ENCODE measurements around the gene C1orf105. TPM values are rescaled to one million over a fixed set of nuclear protein-coding genes. Genes with fewer than 3 reads are reported as not detected.

Gene C1orf105
- total and polyA plus RNA-seq, 2 of the 13 experiments (the other 11 are each of a cell fraction or from before 2014, with no cell fraction given), result 0.15 to 0.45 TPM

GRCh38 chr1:172466795-172467407 lies 46.4 kb downstream of the C1orf105 start (continued):
- TF ChIP-seq AHDC1 (CRISPR knock-in tag; IDR thresholded peaks at IDR 0.05; ENCODE audit: borderline replicate concordance) (no peak), THAP7 (CRISPR knock-in tag; IDR thresholded peaks at IDR 0.05) (no peak), DNMT1 (CRISPR knock-in tag; IDR thresholded peaks at IDR 0.05) (no peak), FOSL2 (CRISPR knock-in tag; IDR thresholded peaks at IDR 0.05) (peak; percentile 91)

GRCh38 chr1:172467446-172467845 lies 47.0 kb downstream of the C1orf105 start:
- ChIA-PET POLR2A (interaction anchor here (1.0 to 6.1 kb wide), 7 partner anchors 10 to 65 kb away, joined by 3 to 99 read pairs (median 12); partner anchors contain the start of gene SUCO), CTCF (ENCODE audit: low intra/inter-chr PET ratio, low total read pairs) (no interaction called here)
- no peak overlapping the region for H3K4me3 ChIP-seq (replicated peaks in 1 of 3; ENCODE audit: insufficient read depth in 1 of 3, low read depth in 2 of 3, low read length in 3 of 3)
- intact Hi-C loops (cut with micrococcal nuclease; ENCODE audit: unreplicated experiment) (no loop called here), in situ Hi-C loops (cut with HindIII; ENCODE audit: extremely low pct_ligation_motif_present, low pct_unique_long_range_greater_than_20kb) (no loop called here)
- BruUV-seq (replicated peaks), result no TSS peak
- no peaks in the 10 kb centered on the region for H3K9me3 ChIP-seq (ENCODE audit: low read length)
- no peak for FAIRE-seq
- H2AFZ ChIP-seq (ENCODE audit: low read length), result no peak overlapping the region
- H3K4me2 ChIP-seq (ENCODE audit: low read depth, low read length), result peak overlapping the region; percentile 30; the same call in 1 of the 2 replicates
- no peak overlapping the region for H3K9ac ChIP-seq (ENCODE audit: insufficient read depth, low read depth, low read length)
- WGBS (ENCODE audit: low lambda C conversion rate), result 13% methylated on average over 3 of the region's 3 CpGs
- H3K79me2 ChIP-seq (ENCODE audit: insufficient read depth, low read length), result no peaks in the 10 kb centered on the region
- H4K20me1 ChIP-seq (ENCODE audit: insufficient read depth, low read length), result no peaks in the 10 kb centered on the region
- peak; percentile 78 for DNase-seq (ENCODE audit: low spot score)
- H3K27me3 ChIP-seq (ENCODE audit: control insufficient read depth in 1 of 2, insufficient read depth in 2 of 2, low read length in 2 of 2), result no peaks in the 10 kb centered on the region
- ATAC-seq, result peak; percentile 24; the same call in 1 of the 3 replicates
- no peak overlapping the region for H3K27ac ChIP-seq (ENCODE audit: extremely low read length, insufficient read depth, low read length)
- H3K4me1 ChIP-seq (ENCODE audit: insufficient read depth, low read length), result peaks cover 65% of the 10 kb centered on the region
- H3K36me3 ChIP-seq (replicated peaks in 1 of 2; ENCODE audit: control insufficient read depth in 1 of 2, insufficient read depth in 2 of 2, low read length in 2 of 2), result no peaks in the 10 kb centered on the region
- no peak for TF ChIP-seq LCORL (IDR thresholded peaks at IDR 0.05)
- TF ChIP-seq LCORL (CRISPR knock-in tag; IDR thresholded peaks at IDR 0.05), result 0 out of 2 replicates have a peak, but pooled peaks have one; percentile 10
- peak in 1 of 2 experiments; percentile 10; a peak in 1 of 4 replicates for TF ChIP-seq ATF4 (CRISPR knock-in tag; IDR thresholded peaks at IDR 0.05)
- peak; percentile 55; the same call in 1 of the 2 replicates for TF ChIP-seq MIXL1 (CRISPR knock-in tag; IDR thresholded peaks at IDR 0.05)
- TF ChIP-seq ASH2L (IDR thresholded peaks at IDR 0.05; ENCODE audit: insufficient read length, low read depth, low read length), result peak; percentile 73
- TF ChIP-seq EHMT2 (IDR thresholded peaks at IDR 0.05; ENCODE audit: borderline replicate concordance, low read depth, low read length), result peak; percentile 92
- peak; percentile 35; the same call in 1 of the 2 replicates for TF ChIP-seq RXRB (CRISPR knock-in tag; IDR thresholded peaks at IDR 0.05; ENCODE audit: borderline replicate concordance)
- TF ChIP-seq NR0B2 (CRISPR knock-in tag; IDR thresholded peaks at IDR 0.05), result no peak
- TF ChIP-seq SMYD3 (CRISPR knock-in tag; IDR thresholded peaks at IDR 0.05), result 0 out of 2 replicates have a peak, but pooled peaks have one; percentile 28
- no peak for TF ChIP-seq GATAD1 (CRISPR knock-in tag; IDR thresholded peaks at IDR 0.05)
- TF ChIP-seq DNMT3B (CRISPR knock-in tag; conservative IDR thresholded peaks at IDR 0.05), result no peak
- 0 out of 2 replicates have a peak, but pooled peaks have one; percentile 7 for TF ChIP-seq HHEX (CRISPR knock-in tag; IDR thresholded peaks at IDR 0.05)

All from HepG2 (cell line).